BLaER1 treated with 17β-estradiol and CSF1 and Interleukin-3, amounts not matched to agents 10 nM and 100 nM (cell line): ENCODE results near the gene TPBG.

Experiments used
- H3K27ac ChIP-seq, 11 experiments: shearing (Covaris generic); formaldehyde crosslinking; 2 replicates each; pipeline ENCODE4 v1.8.1; 2022
- H3K27me3 ChIP-seq, 11 experiments: shearing (Covaris generic); formaldehyde crosslinking; 2 replicates each; pipeline ENCODE4 v1.8.1; 2022
- H3K36me3 ChIP-seq, 11 experiments: shearing (Covaris generic); formaldehyde crosslinking; 2 replicates each; pipeline ENCODE4 v1.8.1; 2022
- H3K4me1 ChIP-seq, 10 experiments: shearing (Covaris generic); formaldehyde crosslinking; 2 replicates each; pipeline ENCODE4 v1.8.1; 2022
- H3K4me2 ChIP-seq, 11 experiments: shearing (Covaris generic); formaldehyde crosslinking; 2 replicates each; pipeline ENCODE4 v1.8.1; 2022
- H3K4me3 ChIP-seq, 10 experiments: shearing (Covaris generic); formaldehyde crosslinking; 2 replicates each; pipeline ENCODE4 v1.8.1; 2022
- H3K9ac ChIP-seq, 11 experiments: shearing (Covaris generic); formaldehyde crosslinking; 2 replicates each; pipeline ENCODE4 v1.8.1; 2022
- H3K9me3 ChIP-seq, 11 experiments: shearing (Covaris generic); formaldehyde crosslinking; replicated peaks in 1 of 11; 2 replicates each; pipeline ENCODE4 v1.8.1; 2022
- H4K20me1 ChIP-seq, 11 experiments: shearing (Covaris generic); formaldehyde crosslinking; 2 replicates each; pipeline ENCODE4 v1.8.1; 2022
- Cebpa-rat ChIP-seq, 11 experiments: shearing (Covaris generic); IDR thresholded peaks; 2 replicates each; pipeline ENCODE4 v1.8.1; 2022

TPBG gene

GRCh38 chr6:82363428-82364086, at the start of gene TPBG:
TPBG (plus strand) TSS chr6:82363817; CDS start chr6:82364962, 1,145 bp downstream.
- Histone ChIP-seq H3K36me3 (no peaks in the 10 kb centered on the region), H4K20me1 (no peaks in the 10 kb centered on the region), H3K4me1 (no peaks in the 10 kb centered on the region), H3K27ac (no peak within 1 kb of the TSS), H3K4me3 (no peak within 1 kb of the TSS), H3K9ac (no peak within 1 kb of the TSS), H3K27me3 (no peaks in the 10 kb centered on the region), H3K9me3 (peaks cover 15 to 27% (median 23%) of the 10 kb centered on the region in 11 experiments; a peak in 21 of 22 replicates), H3K4me2 (no peak within 1 kb of the TSS)
- TF ChIP-seq Cebpa-rat (IDR thresholded peaks at IDR 0.05): no peak

- H3K9me3 ChIP-seq: no peaks in the 10 kb centered on the region
- H3K4me2 ChIP-seq: no peak overlapping the region
- no peak overlapping the region for H3K4me3 ChIP-seq
- no peaks in the 10 kb centered on the region for H3K27me3 ChIP-seq
- H3K9ac ChIP-seq: no peak overlapping the region
- no peaks in the 10 kb centered on the region for H3K4me1 ChIP-seq
- no peak for TF ChIP-seq Cebpa-rat (IDR thresholded peaks at IDR 0.05)
- no peaks in the 10 kb centered on the region for H3K36me3 ChIP-seq
- no peak overlapping the region for H3K27ac ChIP-seq
- no peaks in the 10 kb centered on the region for H4K20me1 ChIP-seq
These were observed 41.2 kb upstream of the TPBG start for GRCh38 chr6:82322386-82322785.

GRCh38 chr6:82329766-82330165, 33.9 kb upstream of the TPBG start:
- no peak overlapping the region for H3K4me2 ChIP-seq
- no peaks in the 10 kb centered on the region for H3K9me3 ChIP-seq
- H3K4me1 ChIP-seq: no peaks in the 10 kb centered on the region
- no peak overlapping the region for H3K9ac ChIP-seq
- H3K36me3 ChIP-seq: no peaks in the 10 kb centered on the region
- H3K4me3 ChIP-seq: no peak overlapping the region
- no peak overlapping the region for H3K27ac ChIP-seq
- H4K20me1 ChIP-seq: no peaks in the 10 kb centered on the region
- TF ChIP-seq Cebpa-rat (IDR thresholded peaks at IDR 0.05): no peak
- no peaks in the 10 kb centered on the region for H3K27me3 ChIP-seq

GRCh38 chr6:82330171-82330804, 33.3 kb upstream of the TPBG start:
- no peaks in the 10 kb centered on the region for H3K36me3 ChIP-seq
- no peaks in the 10 kb centered on the region for H3K27me3 ChIP-seq
- TF ChIP-seq Cebpa-rat (IDR thresholded peaks at IDR 0.05): no peak
- H3K9me3 ChIP-seq: no peaks in the 10 kb centered on the region
- H3K4me3 ChIP-seq: no peak overlapping the region
- H4K20me1 ChIP-seq: no peaks in the 10 kb centered on the region
- no peak overlapping the region for H3K4me2 ChIP-seq
- H3K4me1 ChIP-seq: no peaks in the 10 kb centered on the region
- H3K9ac ChIP-seq: no peak overlapping the region
- H3K27ac ChIP-seq: no peak overlapping the region

GRCh38 chr6:82331031-82331773, 32.4 kb upstream of the TPBG start:
- H3K9me3 ChIP-seq: no peaks in the 10 kb centered on the region
- H3K9ac ChIP-seq: no peak overlapping the region
- no peak for TF ChIP-seq Cebpa-rat (IDR thresholded peaks at IDR 0.05)
- H4K20me1 ChIP-seq: no peaks in the 10 kb centered on the region
- H3K27ac ChIP-seq: no peak overlapping the region
- H3K36me3 ChIP-seq: no peaks in the 10 kb centered on the region
- no peak overlapping the region for H3K4me3 ChIP-seq
- H3K27me3 ChIP-seq: no peaks in the 10 kb centered on the region
- H3K4me1 ChIP-seq: no peaks in the 10 kb centered on the region
- H3K4me2 ChIP-seq: no peak overlapping the region

- no peak overlapping the region for H3K4me3 ChIP-seq
- no peak overlapping the region for H3K4me2 ChIP-seq
- TF ChIP-seq Cebpa-rat (IDR thresholded peaks at IDR 0.05): no peak
- no peaks in the 10 kb centered on the region for H3K36me3 ChIP-seq
- H3K9me3 ChIP-seq: no peaks in the 10 kb centered on the region
- no peak overlapping the region for H3K9ac ChIP-seq
- H4K20me1 ChIP-seq: no peaks in the 10 kb centered on the region
- H3K4me1 ChIP-seq: no peaks in the 10 kb centered on the region
- H3K27me3 ChIP-seq: no peaks in the 10 kb centered on the region
- H3K27ac ChIP-seq: no peak overlapping the region
These were observed 29.8 kb upstream of the TPBG start for GRCh38 chr6:82333781-82334180.

- Histone ChIP-seq H3K4me2 (no peak overlapping the region), H3K4me3 (no peak overlapping the region), H4K20me1 (no peaks in the 10 kb centered on the region), H3K9me3 (peaks cover 8 to 20% (median 12%) of the 10 kb centered on the region in 11 experiments; a peak in 21 of 22 replicates), H3K4me1 (no peaks in the 10 kb centered on the region), H3K27ac (no peak overlapping the region), H3K27me3 (no peaks in the 10 kb centered on the region), H3K36me3 (no peaks in the 10 kb centered on the region), H3K9ac (no peak overlapping the region)
- no peak for TF ChIP-seq Cebpa-rat (IDR thresholded peaks at IDR 0.05)
These were observed 25.8 kb upstream of the TPBG start for GRCh38 chr6:82337688-82338257.

- no peak overlapping the region for H3K27ac ChIP-seq
- H3K9me3 ChIP-seq: no peaks in the 10 kb centered on the region
- H3K4me2 ChIP-seq: no peak overlapping the region
- TF ChIP-seq Cebpa-rat (IDR thresholded peaks at IDR 0.05): no peak
- no peaks in the 10 kb centered on the region for H3K4me1 ChIP-seq
- no peak overlapping the region for H3K4me3 ChIP-seq
- no peaks in the 10 kb centered on the region for H3K27me3 ChIP-seq
- no peak overlapping the region for H3K9ac ChIP-seq
- H4K20me1 ChIP-seq: no peaks in the 10 kb centered on the region
- no peaks in the 10 kb centered on the region for H3K36me3 ChIP-seq
These were observed 15.5 kb upstream of the TPBG start for GRCh38 chr6:82348130-82348529.

GRCh38 chr6:82353848-82354247, 9.8 kb upstream of the TPBG start:
- no peaks in the 10 kb centered on the region for H3K27me3 ChIP-seq
- H4K20me1 ChIP-seq: no peaks in the 10 kb centered on the region
- no peak overlapping the region for H3K4me2 ChIP-seq
- H3K4me3 ChIP-seq: no peak overlapping the region
- no peaks in the 10 kb centered on the region for H3K4me1 ChIP-seq
- no peak overlapping the region for H3K9ac ChIP-seq
- TF ChIP-seq Cebpa-rat (IDR thresholded peaks at IDR 0.05): no peak
- H3K36me3 ChIP-seq: no peaks in the 10 kb centered on the region
- no peak overlapping the region for H3K27ac ChIP-seq
- no peaks in the 10 kb centered on the region for H3K9me3 ChIP-seq
